Measurements from ENCODE around the gene CD79A. TPM values are rescaled to one million over a fixed set of nuclear protein-coding genes. Genes with fewer than 3 reads are reported as not detected.
"Not testable (repeated sequence)": the region's sequence is repeated elsewhere in the genome, so short reads cannot be mapped to it uniquely, and the experiment has no call there.

The CD79A gene
- total RNA-seq, 1 donor from 2014 or later: 3.5 TPM

DNA sequence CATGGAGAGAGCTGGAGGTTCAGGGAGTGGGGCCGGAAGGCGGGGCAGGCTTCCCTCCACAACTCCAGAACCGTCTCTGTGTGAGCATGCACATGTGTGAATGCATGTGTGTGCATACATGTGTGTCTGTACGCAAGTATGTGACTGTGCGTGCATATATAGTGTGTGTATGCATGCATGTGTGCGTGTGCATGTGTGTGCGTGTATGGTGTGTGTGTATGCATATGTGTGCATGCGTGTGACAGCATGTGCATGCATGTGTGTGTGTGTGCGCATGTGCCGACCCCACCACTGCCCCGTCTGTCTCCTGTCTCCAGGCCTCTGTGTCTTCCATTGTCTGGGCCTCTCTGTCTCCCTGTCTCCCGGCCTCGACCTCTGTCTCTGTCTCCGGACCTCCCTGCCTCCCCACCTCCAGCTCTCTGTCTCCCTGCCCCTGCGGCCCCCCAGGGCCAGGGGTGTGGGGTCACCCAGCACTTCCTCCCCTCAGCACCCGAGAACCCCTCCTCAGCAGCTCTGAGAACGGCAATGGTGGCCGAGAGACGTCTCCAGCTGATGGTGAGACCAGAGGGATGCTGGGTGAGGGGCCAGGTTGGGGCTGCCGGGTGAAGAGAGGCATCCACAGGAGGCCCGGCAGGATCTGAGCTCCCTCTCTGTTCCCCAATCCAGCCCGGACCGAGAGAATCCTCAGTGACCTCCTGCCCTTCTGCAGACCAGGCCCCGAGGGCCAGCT, 28.4 kb downstream of the CD79A start:
- no peak for DNase-seq

DNA sequence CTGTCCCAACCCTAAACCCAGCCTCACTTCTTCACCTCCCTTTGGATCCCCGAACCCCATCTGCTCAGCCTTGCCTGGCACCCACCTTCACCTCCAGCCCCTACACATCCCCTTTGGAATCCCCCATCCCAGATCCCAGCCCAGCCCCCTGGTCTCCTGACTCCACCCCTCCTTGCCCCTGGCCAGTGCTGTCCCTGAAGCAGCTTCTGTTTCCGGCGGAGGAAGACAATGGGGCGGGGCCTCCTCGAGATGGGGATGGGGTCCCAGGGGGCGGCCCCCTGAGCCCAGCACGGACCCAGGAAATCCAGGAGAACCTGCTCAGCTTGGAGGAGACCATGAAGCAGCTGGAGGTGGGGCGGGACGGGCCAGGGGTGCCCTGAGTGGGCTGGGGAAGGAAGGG, 29.2 kb downstream of the CD79A start:
- DNase-seq: no peak

DNA sequence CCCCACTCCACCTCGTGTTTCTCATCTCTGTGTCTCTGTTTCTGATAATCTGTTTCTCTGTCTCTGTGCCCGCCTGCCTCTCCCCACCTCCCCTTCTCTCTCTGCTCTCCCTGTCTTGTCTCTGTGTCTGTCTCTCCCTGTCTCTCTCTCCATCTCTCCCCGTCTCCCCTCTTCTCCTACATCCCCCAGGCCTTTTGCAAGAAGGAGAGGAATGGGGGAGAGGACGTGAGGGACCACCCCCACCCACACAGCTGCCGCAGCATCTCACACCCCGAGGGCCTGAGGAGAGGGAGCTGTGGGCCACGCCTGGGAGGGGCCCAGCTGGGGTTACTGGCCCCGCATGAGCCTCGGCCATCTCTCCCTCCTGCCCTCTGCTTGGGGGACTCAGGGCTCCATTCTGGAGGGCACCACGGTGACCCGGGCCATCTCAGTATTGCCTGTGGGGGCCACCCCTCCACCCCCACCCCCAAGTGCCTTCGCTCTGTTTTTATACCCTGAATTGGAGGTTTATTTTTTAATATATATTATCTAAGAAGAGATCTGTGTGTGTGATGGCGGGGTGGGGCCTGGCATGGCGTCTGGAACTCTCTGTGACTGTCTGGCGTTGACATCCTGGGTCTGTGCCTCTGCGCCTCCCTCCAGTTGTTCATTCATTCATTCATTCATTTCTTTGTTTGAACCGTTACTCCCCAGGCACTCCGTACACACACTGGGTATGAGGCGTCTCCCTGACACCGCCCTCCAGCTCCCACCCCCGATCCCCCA, 30.0 kb downstream of the CD79A start:
- DNase-seq: no peak

GRCh38 chr19:41907994-41908615, 31.0 kb downstream of the CD79A start:
- no peak for DNase-seq

DNA sequence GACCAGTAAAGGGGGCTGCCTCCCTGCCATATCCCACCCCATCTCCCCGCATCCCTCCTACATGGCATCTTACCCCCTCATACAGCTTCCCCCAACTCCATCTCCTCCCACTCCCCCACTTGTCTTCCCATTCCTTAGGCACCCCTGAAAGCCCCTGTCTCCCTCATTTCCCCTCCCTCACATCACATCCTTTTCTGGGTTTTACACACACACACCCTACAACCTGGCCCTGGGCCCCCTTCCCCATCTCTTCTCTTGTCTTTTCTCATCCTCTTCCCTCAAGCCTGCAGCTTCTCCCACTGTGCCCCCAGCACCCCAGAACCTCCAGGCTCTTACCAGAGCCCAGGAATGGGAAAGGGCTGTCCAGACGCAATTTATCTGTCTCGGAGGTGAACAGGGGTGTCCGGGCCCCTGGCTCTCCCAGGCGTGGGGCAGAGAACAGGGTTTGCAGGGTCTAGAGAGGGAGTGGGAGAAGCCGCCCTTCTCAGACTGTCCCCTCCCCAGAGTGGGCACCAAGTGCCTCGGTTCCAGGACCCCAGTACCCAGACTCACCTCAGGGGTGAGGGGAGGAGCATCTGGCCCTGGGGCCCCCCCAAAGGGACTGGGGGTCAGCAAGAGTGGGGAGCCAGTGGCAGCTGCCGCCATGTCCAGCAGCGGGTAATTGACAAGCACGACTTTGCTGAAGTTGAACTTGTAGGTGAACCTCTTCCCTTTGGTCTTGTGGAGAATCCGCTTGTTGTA, 31.8 kb downstream of the CD79A start:
- DNase-seq: no peak

GRCh38 chr19:41909706-41910105, 32.6 kb downstream of the CD79A start:
- DNase-seq: no peak

GRCh38 chr19:41910240-41910991, 33.3 kb downstream of the CD79A start:
- DNase-seq: no peak

- DNase-seq: no peak
Measured at GRCh38 chr19:41910992-41911888, 34.2 kb downstream of the CD79A start.

- DNase-seq: no peak
Measured at GRCh38 chr19:41911889-41912731, 35.0 kb downstream of the CD79A start.

GRCh38 chr19:41912899-41913537, 35.9 kb downstream of the CD79A start:
- no peak for DNase-seq

GRCh38 chr19:41913538-41914423, 36.7 kb downstream of the CD79A start:
- no peak for DNase-seq

DNA sequence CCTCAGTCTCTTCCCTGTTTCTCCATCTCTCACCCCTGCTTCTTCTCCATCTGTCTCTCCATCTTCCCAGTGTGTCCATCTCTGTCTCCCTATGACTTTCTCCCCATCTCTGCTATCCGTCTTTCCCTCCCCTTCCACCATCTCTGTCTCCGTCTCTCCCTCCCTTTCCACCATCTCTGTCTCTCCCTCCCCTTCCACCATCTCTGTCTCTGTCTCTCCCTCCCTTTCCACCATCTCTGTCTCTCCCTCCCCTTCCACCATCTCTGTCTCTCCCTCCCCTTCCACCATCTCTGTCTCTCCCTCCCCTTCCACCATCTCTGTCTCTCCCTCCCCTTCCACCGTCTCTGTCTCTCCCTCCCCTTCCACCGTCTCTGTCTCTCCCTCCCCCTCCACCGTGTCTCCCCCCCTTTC, 37.4 kb downstream of the CD79A start:
- not testable (repeated sequence) for DNase-seq

GRCh38 chr19:41915021-41915775, 38.1 kb downstream of the CD79A start:
- DNase-seq: no peak

- DNase-seq: no peak
Measured at GRCh38 chr19:41915776-41916414, 38.8 kb downstream of the CD79A start.

GRCh38 chr19:41917676-41918075, 40.6 kb downstream of the CD79A start:
- DNase-seq: no peak

- no peak for DNase-seq
Measured at GRCh38 chr19:41918095-41918494, 41.0 kb downstream of the CD79A start.
